Activated T-cell treated with anti-CD3 and anti-CD28 coated beads for 48 hours (primary cell): ENCODE results near the gene FCRL2.

ENCODE experiments used
- DNase-seq: peaks from one replicate; pipeline ENCODE4 v3.0.0-alpha.2; 2020; ENCODE audit warnings: low read depth

The FCRL2 gene, protein sequence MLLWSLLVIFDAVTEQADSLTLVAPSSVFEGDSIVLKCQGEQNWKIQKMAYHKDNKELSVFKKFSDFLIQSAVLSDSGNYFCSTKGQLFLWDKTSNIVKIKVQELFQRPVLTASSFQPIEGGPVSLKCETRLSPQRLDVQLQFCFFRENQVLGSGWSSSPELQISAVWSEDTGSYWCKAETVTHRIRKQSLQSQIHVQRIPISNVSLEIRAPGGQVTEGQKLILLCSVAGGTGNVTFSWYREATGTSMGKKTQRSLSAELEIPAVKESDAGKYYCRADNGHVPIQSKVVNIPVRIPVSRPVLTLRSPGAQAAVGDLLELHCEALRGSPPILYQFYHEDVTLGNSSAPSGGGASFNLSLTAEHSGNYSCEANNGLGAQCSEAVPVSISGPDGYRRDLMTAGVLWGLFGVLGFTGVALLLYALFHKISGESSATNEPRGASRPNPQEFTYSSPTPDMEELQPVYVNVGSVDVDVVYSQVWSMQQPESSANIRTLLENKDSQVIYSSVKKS

DNA sequence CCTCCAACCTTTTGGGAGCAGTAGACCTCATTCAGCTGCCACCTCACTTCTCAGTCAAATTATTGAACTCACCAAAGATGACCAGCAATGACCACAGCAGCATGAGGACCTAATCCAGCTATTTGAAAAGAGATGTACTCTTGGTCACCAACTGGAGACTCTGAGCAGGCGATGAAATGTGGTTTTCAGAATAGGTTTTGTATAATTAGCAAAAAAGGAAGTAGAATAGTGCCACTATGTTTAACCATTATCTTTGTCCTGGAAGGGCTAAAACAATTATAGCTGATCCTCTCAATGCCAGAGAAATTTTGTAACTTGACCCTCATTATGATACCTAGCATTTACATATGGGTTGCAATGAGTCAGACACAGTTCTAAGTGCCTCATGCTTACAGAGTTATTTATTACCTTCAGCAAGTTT lies at the start of gene FCRL2:
Gene FCRL2, minus strand, starts transcription at position 162 of the 421 bp plus-strand sequence. Its CDS starts 59 bp downstream, at position 103.
- no peak for DNase-seq

DNA sequence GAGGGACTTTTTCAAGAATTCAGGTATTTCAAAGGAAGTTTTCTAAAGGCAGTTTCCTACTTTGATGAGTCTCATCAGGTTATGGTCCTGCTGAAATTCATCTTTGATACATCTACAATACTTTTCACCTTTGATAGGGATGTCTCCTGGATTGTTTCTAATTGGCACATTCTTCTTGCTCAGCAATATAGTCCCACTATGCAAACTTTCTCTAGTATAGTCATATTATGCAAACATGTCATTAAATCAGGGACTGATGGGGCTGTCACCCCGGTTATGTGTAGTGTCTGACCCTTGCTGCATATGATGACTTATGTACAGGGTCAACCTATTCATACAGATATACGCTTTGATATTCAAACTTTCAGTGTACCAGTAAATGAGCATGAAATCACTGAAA lies 43.4 kb upstream of the FCRL2 start:
- no peak for DNase-seq

DNA sequence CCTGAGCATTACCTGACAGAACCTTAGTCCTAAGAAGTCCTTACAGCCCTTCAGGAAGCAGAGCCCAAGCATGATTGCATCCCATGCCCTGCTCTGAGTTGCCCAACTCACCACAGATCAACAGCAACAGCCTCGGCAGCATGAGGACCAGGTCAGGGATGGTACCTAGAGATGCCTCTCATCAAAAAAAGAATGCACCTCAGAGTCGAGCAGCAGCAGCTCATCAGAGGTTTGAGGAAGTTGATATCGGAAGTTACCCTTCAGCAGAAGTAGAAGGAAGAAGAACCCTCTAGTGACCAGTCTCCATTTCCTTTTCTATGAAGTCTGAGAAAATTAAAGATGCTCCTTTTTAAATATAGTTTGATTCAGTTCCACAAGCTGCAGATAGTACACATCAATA lies 43.0 kb upstream of the FCRL2 start, which contains the start of gene FCRL1:
Gene FCRL1, minus strand, starts transcription at position 225 of the 400 bp plus-strand sequence. Its CDS starts 83 bp downstream, at position 142.
- no peak for DNase-seq

DNA sequence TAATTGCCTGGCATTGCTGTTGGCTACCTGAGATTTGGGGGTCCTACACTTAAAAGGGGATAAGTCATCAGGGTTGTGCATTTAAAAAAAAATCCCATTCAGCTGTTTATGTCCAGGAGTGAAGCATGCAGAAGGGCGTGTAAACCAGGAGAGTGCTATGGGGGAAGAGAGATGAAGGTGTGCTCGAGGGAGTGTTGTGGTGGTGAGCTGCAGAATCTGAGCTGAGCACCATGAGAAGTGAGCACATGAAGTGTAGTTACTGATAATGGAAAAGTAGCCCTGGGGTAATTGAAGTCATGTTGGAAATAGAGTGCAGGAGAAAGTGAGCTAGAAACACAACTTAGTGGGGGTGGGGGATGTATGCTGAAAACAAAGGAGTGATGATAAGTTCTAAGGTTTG lies 42.3 kb upstream of the FCRL2 start:
- no peak for DNase-seq

DNA sequence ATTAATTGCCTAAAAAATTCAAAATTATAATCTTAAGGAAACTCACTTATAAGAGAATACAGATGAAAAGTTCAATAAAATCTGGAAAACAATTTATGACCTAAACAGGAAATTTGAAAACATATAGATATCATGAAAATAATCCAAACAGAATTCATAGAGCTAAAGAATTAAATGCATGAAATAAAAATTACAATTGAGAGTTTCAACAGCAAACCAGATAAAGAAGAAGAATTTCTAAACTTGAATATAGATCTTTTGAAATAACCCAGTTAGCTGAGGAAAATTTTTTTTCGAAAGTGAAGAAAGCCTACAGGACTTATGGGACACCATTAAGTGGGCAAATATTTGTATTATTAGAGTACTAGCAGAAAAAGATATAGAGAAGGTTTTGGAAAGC lies 36.3 kb upstream of the FCRL2 start:
- DNase-seq = no peak

DNA sequence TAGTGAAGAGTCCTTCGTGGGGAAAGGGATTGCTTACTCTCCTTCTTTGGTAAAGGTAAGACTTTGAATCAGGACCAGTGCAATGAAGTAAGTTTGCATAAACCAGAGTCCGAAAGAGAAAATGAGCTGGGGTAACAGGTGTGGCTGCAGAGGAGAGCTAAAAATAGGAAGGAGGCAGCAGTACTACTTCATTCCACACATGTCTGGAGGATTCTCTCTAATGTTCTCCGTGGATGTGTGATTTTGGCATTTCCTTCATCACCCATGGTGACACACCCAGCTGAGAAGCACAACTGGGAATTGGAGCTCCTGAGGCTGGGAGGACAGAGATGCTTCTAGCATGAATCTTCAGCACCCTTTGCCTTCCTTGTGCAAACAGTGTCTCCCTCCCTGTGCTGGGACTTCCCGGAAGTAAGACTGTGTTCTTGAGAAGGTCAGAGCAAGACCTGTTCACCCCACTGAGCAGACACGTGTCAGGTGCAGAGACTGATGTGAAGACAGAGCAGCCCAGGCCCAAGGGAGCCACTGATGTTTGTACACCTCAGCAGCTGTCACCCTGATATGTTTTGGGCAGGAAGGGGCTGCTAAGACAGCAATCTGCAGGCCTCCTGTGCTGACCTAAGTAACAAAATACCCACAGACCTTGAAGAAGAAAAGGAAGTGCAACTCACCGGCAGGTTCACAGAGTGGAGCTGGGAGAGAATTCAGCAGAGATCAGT lies 29.7 kb upstream of the FCRL2 start:
- DNase-seq = no peak

DNA sequence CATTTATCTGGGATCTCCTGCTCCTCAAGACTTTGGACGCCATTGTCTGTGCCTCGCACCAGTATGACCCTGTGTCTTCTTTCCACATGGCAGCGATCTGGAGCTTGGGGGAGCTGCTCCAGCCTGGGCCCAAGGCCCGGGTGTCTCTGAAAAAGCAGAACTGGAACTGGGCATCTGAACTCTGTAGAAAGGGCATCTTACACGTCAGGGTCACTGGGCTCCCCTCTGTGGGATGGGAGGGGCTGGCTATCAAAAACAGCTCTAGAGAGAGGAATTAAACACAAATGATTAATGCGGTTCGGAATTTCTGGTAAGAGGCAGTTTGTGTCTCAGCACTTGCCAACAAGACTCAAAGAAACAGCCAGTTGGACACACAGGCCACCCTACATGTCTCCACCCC lies 26.9 kb upstream of the FCRL2 start:
- no peak for DNase-seq

DNA sequence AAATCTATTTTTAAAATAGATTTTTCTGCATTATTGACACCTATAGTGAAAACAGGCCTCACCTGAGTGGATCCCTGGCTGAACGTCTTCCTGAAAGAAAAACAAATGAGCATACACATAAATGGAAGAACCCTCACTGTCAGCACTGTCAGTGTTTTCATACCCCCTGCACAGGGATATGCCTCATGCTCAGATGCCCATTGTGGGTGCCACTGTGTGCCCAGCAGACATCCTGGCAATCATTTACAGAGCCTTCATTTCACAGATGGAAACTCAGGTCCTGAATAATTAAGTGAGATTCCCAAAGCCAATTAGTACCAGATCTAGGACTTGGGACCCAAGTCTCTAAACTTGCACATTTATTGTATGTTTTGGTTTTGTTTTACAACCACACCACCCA lies 23.1 kb upstream of the FCRL2 start:
- no peak for DNase-seq

DNA sequence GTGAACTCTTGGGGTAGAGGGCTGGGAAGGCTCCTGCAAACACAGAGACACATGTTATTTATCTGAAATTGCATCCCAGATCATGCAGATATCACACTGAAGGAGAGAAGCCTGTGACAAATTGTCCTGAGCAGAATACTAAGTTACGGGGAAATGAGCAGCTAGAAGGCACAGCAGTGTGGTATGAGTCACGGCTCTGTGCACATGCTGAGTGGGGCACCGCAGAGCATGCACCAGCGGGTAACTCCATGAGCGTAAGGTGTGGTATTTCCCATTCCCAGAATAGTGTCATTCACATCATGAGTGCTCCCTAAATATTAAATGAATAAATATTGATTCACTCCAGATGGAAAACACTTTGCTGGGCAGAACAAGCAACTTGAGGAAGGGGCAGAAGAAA lies 21.3 kb upstream of the FCRL2 start:
- DNase-seq = no peak

DNA sequence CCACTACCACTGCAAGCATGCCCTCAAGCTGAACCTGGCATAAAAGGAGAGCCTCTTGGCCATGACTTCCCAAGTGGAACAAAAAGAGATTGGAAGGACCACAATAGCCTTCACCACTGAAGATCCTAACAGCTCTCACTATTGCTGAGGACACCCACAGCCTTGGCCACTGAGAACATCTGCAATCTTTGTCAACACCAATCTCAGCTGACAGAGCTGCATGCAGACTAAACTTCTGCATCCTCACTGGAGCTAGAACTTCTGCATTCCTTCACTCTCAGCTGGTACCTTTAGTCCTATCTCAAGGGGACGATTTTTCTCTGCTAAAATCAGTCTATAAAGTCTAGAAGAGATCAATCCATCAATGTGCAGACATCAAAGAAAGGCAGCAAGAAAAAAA lies 8.3 kb upstream of the FCRL2 start:
- DNase-seq = no peak

DNA sequence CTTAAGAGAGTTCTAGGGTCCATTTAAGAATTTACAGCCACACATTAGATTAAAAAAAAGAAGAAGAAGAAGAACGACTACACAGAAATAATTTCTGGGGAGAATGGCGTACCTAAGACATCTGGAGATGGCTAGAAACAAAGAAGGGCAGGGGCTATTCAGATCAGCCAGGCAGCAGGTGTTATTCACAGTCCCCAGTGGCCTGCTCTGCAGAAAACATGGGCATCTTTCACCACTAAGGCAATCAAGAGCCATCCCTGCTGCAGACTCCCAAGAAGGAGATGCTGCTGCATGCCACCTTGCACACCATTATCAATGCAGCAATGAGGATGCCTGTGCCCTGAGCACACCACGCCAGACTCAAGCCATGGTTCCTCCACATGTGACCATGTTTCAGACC lies 7.9 kb upstream of the FCRL2 start:
- DNase-seq = no peak

DNA sequence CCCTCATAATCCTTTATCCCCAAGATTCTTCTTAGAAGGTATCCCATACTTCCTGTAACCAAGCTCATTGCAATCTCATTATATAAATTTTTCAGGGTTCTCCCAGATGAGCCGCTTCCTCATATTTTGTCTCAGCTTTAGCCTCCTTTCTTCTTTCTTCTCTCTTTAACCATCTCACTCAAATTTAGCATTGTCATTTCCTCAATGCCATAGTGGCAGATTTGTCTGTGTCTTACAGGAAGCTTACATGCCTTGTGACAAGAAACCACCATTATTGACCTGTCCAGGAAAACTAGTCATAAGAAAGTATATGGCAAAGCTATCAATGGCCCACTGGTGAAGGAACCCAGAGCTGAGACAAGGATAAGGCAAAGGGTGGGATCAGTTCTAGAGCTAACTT lies 6.0 kb upstream of the FCRL2 start:
- DNase-seq = no peak

DNA sequence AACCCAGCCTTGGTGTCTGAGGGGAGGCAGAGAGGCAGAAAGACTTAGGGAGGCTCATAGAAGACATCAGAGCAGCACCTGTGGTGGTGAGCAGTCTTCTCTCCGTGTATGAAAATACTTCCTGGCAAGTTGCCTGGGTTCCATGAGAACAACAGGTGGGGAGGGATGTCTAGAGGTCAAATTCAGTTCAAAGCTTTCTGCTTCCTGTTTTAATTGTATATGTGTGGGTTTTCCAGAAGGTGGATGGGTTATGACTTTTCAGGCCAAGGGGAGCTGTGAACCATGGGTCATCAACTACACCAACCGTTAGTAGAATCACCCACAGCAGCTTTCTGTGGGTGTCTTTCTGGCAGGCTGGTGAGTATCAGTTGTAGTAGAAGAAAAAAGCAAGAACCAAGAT lies 4.1 kb upstream of the FCRL2 start:
- no peak for DNase-seq

DNA sequence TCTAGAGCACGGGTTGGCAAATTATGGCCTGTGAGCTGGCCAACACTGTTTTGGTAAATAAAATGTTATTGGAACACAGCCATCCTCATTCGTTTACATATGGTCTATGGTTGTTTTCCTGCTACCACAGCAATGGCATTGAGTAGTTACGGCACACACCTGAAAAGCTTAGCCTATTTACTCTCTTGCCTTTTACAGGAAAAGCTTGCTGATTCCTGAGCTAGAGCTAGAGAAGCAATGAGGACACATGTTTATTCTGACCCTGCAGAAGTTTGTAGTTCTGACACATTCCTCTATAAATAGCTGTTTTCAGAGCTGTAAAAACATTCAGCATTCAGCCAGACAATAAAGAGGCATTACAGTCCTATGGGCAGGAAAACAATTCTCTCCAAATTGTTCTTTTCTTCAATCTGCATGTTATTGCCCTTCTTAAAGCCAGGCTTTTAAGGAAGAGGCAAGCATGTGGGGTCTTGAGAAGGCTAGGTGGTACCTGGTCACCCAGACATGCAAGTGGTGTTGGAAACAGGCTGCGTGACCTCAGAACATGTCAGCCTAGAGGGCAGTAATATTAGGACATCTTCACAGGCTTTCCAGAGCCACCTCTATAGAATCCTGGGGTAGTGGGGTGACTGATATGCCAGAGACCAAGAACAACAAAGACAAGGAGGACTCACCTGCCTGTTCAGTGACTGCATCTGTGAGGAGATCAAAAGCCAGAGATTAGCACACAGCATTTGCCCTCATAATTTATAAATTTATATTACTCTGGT lies 1.6 kb downstream of the FCRL2 start:
- DNase-seq = no peak

DNA sequence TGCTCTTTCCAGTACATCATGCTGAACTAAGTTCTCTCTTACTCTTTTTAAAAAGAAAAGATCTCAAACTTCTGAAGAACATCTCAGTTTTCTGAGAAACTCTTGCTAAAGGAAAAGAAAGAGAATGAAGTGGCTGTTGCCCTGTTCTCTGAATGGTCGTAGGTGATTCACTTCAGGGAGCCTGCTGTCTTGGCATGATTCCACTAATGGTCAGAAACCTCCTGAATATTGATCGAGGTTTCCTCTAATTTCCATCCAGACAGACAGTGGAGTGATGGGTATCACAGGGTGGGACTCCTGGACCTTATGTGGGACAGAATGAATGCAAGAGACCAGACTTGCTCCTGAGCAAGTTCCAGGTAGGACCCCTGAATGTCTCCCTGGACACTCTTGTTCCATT lies 2.5 kb downstream of the FCRL2 start:
- no peak for DNase-seq

DNA sequence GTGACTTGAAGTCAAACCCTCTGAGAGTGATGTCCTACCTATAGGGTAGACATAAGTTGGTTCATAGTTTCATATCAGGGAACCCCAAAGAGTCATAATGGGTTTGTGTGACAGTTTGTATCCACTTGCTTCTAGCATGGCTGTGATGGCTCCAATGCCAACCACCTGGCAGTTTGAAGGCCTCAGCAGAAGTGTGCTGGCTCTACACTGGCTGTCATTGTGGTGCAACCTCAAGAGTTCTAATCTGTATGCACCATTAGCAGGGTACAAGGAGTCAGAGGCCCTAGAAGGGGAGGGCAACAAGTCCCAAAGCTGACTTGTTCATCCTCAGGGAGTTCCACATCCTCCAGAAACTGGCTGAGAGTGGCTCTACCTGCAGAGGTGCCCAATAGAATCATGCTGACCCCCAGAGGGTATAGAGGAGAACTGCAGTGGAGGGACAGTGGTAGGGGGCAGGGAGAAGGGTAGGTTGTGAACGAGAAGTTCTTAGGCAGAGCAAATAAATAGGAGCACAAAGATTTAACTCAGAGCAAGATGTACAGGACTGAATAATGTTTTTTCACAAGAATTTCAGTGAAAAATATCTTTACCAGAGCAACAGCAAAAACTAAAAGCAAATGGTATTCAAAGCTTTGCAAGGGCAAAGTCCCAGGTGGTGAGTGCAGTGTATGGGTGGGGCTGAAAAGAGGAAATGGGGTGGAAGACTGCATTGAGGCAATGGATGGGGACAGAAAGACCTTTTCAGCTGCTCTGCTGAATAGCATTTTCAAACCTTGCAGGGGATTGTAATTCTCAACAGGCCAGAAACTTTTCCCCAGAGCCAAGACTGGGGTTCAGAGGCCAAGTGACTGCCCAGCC lies 3.2 kb downstream of the FCRL2 start:
- DNase-seq = no peak

DNA sequence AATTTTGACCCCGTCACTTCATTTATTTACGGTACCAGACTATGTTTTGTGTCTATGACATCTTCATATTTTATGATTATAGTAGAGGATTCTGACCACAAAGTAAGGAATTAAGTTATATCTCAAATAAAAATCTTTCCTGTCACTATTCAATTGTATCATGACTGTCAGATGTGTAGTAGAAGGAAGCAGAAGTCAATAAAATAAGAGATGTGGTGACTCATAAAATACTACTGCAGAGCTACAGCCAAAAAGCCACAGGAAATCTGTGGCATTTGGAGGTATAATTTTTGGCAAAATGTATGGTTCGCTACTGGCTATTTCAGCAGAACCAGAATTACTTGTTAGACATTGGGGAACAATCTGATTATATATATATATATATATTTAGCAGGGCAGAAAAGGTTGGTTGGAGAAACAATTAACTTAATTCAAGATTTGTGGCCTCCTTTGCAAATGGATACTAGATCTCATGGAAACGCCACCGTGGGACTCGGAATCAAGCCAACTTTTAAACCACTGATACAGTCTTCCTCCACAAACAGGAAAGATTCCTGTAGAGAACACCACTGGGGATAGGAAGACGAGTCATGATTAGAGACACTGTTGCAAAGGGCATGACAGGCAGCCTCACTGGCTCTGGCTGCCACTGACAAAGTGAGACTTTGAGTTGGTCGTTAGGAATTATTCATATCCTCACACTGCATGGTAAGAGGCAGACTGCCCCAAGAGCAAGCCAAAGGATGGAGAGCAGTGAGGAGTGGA lies 5.1 kb downstream of the FCRL2 start:
- DNase-seq = no peak

DNA sequence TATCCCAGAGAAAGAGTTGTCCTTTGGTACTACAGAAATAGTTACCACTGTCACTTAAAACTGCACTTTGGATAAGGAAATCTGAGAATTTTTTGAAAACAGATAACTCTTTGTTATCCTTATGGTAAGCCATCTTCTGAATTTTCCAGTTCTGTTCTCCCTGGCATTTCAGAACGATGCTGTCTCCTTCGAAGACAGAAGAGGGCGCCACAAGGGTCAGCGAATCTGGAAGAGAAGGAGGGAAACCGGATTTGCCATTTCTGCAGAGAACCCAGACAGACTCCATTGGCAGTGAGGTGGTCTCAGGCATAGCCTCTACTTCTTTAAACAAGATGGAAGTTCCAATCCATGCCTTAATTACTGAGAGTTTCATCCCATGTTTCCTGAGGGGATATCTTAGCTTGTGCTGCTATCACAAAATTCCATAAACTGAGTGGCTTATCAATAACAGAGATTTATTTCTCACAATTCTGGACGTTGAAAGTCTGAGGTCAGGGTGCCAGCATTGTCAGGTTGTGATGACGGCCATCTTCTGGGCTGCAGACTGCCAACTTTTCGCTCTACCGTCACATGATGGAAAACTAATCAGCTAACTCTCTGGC lies 6.4 kb downstream of the FCRL2 start:
- DNase-seq = no peak

DNA sequence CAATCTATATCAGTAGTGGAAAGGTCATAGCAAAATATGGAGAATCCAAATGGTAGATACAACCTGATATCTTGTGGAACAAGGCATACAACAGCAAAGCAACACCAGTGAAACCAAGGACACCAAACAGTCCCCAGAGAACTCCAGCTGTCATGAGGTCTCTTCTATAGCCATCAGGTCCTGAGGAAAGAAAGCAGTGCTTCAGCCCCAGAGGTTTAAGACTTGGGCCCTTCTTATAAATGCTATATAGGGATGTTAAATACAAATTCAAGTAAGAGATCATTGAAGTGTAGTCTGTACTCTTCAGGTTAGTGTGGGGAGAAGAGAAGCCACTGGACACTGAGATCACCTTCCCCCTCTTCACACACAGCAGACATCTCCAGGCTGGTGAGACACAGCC lies 10.1 kb downstream of the FCRL2 start:
- no peak for DNase-seq

DNA sequence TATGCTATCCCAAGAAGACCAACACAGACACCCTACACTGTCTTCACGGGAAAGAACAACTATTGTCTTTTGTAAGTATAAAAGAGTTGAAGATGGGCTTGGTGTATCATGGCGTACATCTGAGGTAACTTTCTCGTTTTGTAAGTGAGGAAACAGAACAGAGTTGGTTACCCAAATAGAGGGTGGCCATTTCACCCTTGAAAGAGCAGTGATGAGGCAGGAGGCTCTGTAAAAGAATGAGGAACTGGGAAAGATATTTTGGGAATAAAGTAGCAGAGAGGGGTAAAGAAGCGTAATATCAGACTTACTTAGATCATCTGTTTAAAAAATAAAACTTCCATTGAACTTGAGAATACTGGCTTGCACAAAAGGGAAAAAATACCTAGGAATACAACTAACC lies 18.9 kb downstream of the FCRL2 start:
- DNase-seq = no peak
